ENCODE measurements around the gene PP2D1.

DNA sequence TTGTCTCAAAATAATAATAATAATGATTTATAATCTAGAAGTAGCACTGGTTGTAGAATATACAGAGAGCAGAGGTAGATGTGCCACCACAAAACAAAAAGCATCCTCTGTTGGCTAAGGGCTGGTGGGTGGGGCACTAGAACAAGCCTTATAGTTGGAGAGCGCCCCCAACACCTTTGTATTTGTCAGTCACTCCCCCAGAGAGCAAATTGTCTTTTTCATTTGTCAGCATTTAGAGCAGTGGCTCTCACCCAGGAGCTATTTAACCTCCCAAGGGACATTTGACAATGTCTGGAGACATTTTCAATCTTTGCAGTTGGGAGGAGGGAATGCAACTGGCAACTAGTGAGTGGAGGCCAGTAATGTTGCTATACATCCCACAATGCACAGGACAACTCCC lies 34.5 kb upstream of the PP2D1 start:
- TF ChIP-seq POLR2A (IDR thresholded peaks at IDR 0.05; ENCODE audit: low read length) (no peak), GATA1 (IDR thresholded peaks at IDR 0.05; ENCODE audit: low read depth, low read length) (no peak)

Measured in erythroblast (primary cell).